ENCODE data around the gene CREBBP.
"Not testable (repeated sequence)": the region's sequence is repeated elsewhere in the genome, so short reads cannot be mapped to it uniquely, and the experiment has no call there.

CREBBP gene

DNA sequence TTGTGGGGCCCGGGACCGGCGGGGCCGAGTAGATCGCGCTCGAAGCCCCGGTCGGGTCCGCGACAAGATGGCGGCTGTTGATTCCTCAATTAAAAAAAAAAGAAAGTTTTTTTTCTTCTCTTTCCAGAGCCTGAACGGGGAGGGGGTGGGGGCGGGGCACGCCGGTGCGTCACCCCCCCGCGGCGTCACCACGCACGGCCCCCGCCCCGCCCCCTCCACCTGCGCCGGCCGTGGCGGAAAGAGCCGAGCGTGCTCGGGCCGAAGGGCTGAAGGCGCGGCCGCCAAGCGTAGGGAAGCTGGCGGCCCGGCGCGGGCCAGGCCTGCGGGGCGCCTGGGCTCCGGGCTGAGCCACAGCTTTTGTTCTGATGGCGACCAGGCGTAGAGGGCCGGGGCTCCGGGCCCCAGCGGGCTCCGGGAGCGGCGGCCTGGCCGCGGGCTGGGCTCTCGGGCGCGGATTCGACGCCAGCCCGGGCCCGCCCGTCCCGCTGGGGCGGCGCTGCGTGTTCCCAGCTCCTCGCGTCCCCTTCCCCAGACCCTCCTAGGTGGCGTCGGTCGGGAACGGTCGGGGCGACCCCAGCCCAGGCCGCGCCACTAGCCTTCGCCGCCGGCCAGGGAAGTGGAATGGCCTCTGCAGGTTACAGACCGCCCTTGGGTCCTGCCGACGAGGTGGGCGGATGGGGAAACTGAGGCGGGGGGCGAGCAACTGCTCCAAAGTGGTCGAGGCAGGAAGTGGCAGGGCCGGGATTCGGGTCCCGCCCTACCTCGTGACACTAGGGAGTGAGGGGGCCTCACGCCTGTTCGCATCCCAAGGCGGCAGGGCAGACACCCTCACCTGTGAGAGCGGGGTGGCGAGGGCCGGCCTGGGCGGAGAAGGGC is at the start of gene CREBBP:
CREBBP (minus strand) TSS at position 91 of the 876 bp plus-strand sequence. CDS start 797 bp downstream, outside the sequence.
- peak within 1 kb of the TSS; percentile 81 to 87 for H3K4me3 ChIP-seq (replicated peaks in 1 of 2; ENCODE audit: low read depth in 2 of 2, low read length in 2 of 2)
- TF ChIP-seq, protein P1, sequence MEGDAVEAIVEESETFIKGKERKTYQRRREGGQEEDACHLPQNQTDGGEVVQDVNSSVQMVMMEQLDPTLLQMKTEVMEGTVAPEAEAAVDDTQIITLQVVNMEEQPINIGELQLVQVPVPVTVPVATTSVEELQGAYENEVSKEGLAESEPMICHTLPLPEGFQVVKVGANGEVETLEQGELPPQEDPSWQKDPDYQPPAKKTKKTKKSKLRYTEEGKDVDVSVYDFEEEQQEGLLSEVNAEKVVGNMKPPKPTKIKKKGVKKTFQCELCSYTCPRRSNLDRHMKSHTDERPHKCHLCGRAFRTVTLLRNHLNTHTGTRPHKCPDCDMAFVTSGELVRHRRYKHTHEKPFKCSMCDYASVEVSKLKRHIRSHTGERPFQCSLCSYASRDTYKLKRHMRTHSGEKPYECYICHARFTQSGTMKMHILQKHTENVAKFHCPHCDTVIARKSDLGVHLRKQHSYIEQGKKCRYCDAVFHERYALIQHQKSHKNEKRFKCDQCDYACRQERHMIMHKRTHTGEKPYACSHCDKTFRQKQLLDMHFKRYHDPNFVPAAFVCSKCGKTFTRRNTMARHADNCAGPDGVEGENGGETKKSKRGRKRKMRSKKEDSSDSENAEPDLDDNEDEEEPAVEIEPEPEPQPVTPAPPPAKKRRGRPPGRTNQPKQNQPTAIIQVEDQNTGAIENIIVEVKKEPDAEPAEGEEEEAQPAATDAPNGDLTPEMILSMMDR (IDR thresholded peaks at IDR 0.05; ENCODE audit: low read depth, low read length) = no peak
- DNase-seq (ENCODE audit: low read depth in 2 of 2) = peak; percentile 85 to 94

DNA sequence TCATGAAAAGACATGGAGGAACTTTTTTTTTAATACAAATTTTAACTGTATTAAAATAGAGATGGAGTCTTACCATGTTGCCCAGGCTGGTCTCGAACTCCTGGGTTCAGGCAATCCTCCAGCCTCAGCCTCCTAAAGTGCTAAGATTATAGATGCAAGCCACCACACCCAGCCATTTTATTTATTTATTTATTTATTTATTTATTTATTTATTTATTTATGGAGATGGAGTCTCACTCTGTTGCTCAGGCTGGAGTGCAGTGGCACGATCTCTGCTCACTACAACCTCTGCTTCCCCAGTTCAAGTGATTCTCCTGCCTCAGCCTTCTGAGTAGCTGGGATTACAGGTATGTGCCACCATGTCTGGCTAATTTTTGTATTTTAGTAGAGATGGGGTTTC is 46.6 kb upstream of the CREBBP start:
- not testable (repeated sequence) for H3K4me3 ChIP-seq (replicated peaks in 1 of 2; ENCODE audit: low read depth in 2 of 2, low read length in 2 of 2); DNase-seq (ENCODE audit: low read depth in 2 of 2)

DNA sequence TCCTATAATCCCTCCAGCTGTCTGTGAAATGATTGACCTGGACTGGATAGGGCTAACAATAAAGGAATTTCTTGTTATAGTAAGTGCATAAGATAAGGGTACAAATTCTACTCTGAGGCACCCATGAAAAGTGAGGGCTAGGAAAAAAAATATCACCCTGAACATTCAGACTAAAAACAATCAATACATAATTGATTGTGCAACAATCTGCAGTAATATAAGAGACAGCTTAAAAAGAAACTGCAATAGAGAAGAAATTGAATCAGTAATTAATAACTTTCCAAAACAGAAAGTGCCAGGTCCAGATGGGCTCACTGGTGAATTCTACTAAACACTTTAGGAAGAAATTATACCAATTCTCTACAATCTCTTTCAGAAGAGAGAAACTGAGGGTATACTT is 44.2 kb upstream of the CREBBP start:
- TF ChIP-seq, protein P1 (IDR thresholded peaks at IDR 0.05; ENCODE audit: low read depth, low read length) = no peak
- H3K4me3 ChIP-seq (replicated peaks in 1 of 2; ENCODE audit: low read depth in 2 of 2, low read length in 2 of 2) = no peak overlapping the region
- DNase-seq (ENCODE audit: low read depth in 2 of 2) = no peak

DNA sequence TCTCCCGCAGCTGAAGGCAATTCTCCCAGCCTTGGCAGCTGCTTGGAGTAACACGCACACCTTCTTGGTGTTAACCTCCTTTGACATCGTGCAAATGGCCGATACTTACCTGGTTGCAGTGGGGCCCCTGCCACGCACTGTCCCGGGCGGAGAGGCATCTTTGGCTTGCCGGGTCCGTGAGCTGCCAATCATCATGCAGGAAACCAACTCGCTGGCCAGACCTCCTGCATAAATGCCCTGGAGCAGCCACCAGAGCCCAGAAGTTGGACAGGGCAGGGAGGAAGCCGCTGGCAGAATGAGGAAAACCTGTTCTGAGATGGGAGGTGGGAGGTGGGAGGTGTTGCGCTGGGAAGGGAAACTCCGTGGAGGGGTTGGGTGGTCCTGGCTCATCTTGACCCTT is 41.7 kb upstream of the CREBBP start:
- TF ChIP-seq, protein P1 (IDR thresholded peaks at IDR 0.05; ENCODE audit: low read depth, low read length) = no peak
- H3K4me3 ChIP-seq (replicated peaks in 1 of 2; ENCODE audit: low read depth in 2 of 2, low read length in 2 of 2) = no peak overlapping the region
- DNase-seq (ENCODE audit: low read depth in 2 of 2) = no peak

DNA sequence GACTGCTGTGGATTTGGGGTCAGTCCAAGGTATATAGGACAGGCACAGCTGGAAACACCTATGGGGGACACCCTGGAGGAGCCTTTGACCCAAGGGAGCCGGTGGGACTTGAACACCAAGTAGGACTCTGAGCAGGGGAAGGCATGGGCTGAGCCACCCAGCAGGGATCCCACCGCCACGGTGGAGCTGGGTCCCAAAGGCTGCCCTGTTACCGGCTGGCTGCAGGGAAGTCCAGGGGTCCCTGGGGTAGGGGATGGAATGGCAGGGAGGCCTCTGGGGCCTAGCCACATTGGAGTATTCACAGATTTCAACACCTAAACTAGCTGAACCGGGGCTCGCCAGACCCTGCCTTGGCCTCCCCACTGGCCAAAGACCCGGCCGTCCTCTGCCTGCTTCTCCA is 39.7 kb upstream of the CREBBP start:
- TF ChIP-seq, protein P1 (IDR thresholded peaks at IDR 0.05; ENCODE audit: low read depth, low read length) = no peak
- H3K4me3 ChIP-seq (replicated peaks in 1 of 2; ENCODE audit: low read depth in 2 of 2, low read length in 2 of 2) = no peak overlapping the region
- DNase-seq (ENCODE audit: low read depth in 2 of 2) = no peak

DNA sequence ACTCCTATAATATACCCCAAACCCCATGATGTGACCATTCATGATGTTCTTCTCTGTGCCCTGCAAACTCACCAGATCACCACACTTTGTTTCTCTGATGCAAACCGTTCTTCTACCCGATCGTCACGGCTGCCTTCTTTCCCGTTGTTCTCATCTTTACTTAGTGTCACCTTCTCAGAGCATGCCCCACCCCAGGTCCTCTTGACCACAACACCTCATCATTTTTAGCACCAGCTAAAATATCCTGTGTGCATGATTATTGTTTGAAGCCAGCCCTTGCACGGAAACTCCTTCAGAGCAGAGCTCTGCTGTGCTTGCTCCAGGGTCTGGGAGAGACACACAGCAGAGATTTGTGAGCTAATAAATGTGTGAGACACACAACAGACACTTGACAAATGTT is 38.9 kb upstream of the CREBBP start:
- TF ChIP-seq, protein P1 (IDR thresholded peaks at IDR 0.05; ENCODE audit: low read depth, low read length) = no peak
- DNase-seq (ENCODE audit: low read depth in 2 of 2) = no peak
- H3K4me3 ChIP-seq (replicated peaks in 1 of 2; ENCODE audit: low read depth in 2 of 2, low read length in 2 of 2) = no peak overlapping the region

DNA sequence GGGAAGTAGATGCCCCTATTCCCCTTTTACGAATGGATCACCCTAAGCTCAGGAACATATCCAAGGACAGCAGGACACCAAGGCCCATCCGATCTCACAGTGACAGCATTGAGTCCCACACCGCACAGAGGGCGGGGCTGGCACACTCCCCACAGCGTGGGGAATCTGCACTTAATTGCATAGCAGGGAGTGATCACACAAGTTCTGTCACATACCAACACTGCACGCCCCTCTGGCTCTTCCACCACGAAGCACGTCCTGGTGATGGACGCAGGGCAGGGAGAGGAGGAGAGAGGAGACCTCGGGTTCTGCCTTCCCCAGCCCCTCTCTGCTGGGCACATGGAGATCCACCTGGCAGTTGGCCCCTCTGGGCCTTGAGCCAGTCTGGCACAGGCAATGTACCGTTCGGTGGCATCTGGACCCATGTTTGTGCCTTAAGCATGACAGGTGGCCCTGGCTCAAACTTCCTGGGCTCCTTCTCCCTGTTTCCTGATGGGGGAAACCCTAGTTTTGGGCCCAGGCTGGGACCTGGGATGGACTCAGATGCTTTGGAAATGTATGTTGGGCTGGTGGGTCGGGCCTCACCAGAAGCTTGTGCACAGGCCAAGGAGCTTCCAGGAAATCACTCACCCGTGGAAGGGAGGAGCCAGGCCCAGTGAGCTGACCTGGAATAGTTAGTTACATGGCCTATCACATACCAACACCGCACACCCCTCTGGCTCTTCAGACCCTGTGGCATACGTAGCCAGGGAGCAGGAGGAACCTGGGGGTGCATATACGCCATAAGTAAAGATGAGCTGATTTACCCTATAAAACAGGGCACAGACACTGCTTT is 35.1 kb upstream of the CREBBP start:
- no peak for DNase-seq (ENCODE audit: low read depth in 2 of 2)
- TF ChIP-seq, protein P1 (IDR thresholded peaks at IDR 0.05; ENCODE audit: low read depth, low read length) = no peak
- no peak overlapping the region for H3K4me3 ChIP-seq (replicated peaks in 1 of 2; ENCODE audit: low read depth in 2 of 2, low read length in 2 of 2)

All from cardiac fibroblast (primary cell).